K562 (cell line): Measurements from ENCODE around the gene DYNLL1. TPM values are rescaled to one million over a fixed set of nuclear protein-coding genes. Genes with fewer than 3 reads are reported as not detected.

ENCODE experiments used
- CBX8 ChIP-seq: fragments of 200-600 bp; sonication (generic); IDR thresholded peaks from 2 replicates; pipeline ENCODE4 v1.6.1; 2012; ENCODE audit warnings: borderline replicate concordance, mixed run types, low read depth, mild to moderate bottlenecking, moderate library complexity, mixed read lengths, low read length, control low read depth, inconsistent platforms; ENCODE audit not compliant: poor library complexity, severe bottlenecking; ENCODE audit errors: extremely low read depth
- CHD4 ChIP-seq: fragments of 200-600 bp; sonication (generic); IDR thresholded peaks from 3 replicates; pipeline ENCODE4 v1.6.1; 2012; ENCODE audit warnings: low read depth, mild to moderate bottlenecking, mixed read lengths, low read length, inconsistent platforms; ENCODE audit not compliant: insufficient read depth, insufficient replicate concordance, poor library complexity, severe bottlenecking
- DMBX1 ChIP-seq: fragments of 250-450 bp; sonication (Bioruptor Pico); IDR thresholded peaks from 2 replicates; pipeline ENCODE4 v1.8.0; 2022; ENCODE audit warnings: inconsistent platforms, mild to moderate bottlenecking, moderate library complexity, borderline replicate concordance
- GATA2 ChIP-seq: sonication (generic); formaldehyde crosslinking; IDR thresholded peaks from 2 replicates; pipeline ENCODE4 v1.4.0; 2020; ENCODE audit warnings: mild to moderate bottlenecking, missing genetic modification reagents
- HNRNPL ChIP-seq: fragments of 200-400 bp; formaldehyde crosslinking; IDR thresholded peaks from 2 replicates; pipeline ENCODE4 v1.6.1; 2017; ENCODE audit warnings: low read depth, mild to moderate bottlenecking, low read length
- NCOA6 ChIP-seq: fragments of 450-650 bp; IDR thresholded peaks from 2 replicates; pipeline ENCODE4 v1.6.1; 2017; ENCODE audit warnings: mild to moderate bottlenecking
- PHB ChIP-seq: fragments of 250-450 bp; sonication (Bioruptor Pico); IDR thresholded peaks from 2 replicates; pipeline ENCODE4 v1.5.0; 2021
- POLR2B ChIP-seq: fragments of 450-650 bp; IDR thresholded peaks from 2 replicates; pipeline ENCODE4 v1.6.1; 2018; ENCODE audit warnings: low read depth; ENCODE audit not compliant: partially characterized antibody
- RFX7 ChIP-seq: fragments of 250-450 bp; sonication (Bioruptor Pico); IDR thresholded peaks from 2 replicates; pipeline ENCODE4 v1.5.1; 2021; ENCODE audit warnings: mild to moderate bottlenecking
- SMARCB1 ChIP-seq: IDR thresholded peaks from 2 replicates; pipeline ENCODE4 v1.6.1; 2011; ENCODE audit warnings: improper control_type of control experiment, low read depth; ENCODE audit not compliant: insufficient read length
- SOX6 ChIP-seq: fragments of 450-650 bp; IDR thresholded peaks from 2 replicates; pipeline ENCODE4 v1.6.1; 2014; ENCODE audit warnings: mild to moderate bottlenecking
- ZC3H11A ChIP-seq: IDR thresholded peaks from 2 replicates; pipeline ENCODE4 v1.6.1; 2012; ENCODE audit warnings: low read depth, low read length, improper control_type of control experiment
- ZNF324 ChIP-seq: fragments of 250-450 bp; sonication (Bioruptor Pico); IDR thresholded peaks from 2 replicates; pipeline ENCODE4 v1.4.0; 2020; ENCODE audit warnings: mild to moderate bottlenecking
- ZNF551 ChIP-seq: fragments of 250-450 bp; sonication (Bioruptor Pico); IDR thresholded peaks from 2 replicates; pipeline ENCODE4 v1.5.0; 2021; ENCODE audit warnings: mild to moderate bottlenecking, moderate library complexity
- ZNF644 ChIP-seq: fragments of 200-800 bp; sonication (Bioruptor generic); IDR thresholded peaks from 2 replicates; pipeline ENCODE4 v1.6.1; 2016; ENCODE audit warnings: low read depth, missing genetic modification characterization, missing compliant biosample characterization
- ZNF707 ChIP-seq: fragments of 250-450 bp; sonication (Bioruptor Pico); conservative IDR thresholded peaks from 2 replicates; pipeline ENCODE4 v1.8.0; 2022; ENCODE audit warnings: inconsistent platforms, mild to moderate bottlenecking, moderate library complexity
- polyA plus RNA-seq, 8 experiments: library from polyadenylated mRNA; depleted of rRNA in 4 of 8; stranded (reverse) in 5 of 8; unstranded in 3 of 8; fragments of >200 nt; fragmentation: Nextera tagmentation in 2 of 8; fragmentation: Illumina TruSeq in 1 of 8; extraction: Ambion mirVana in 2 of 8; extraction: Trizol in 1 of 8; gene quantifications; 2 replicates each; pipeline versions ENCODE4 v1.2.1 to v1.2.3, GENCODE V29; 2011 to 2014; ENCODE audit warnings: inconsistent platforms in 1 of 8, missing spikeins in 1 of 8
- total RNA-seq, 7 experiments: library from RNA; depleted of rRNA in 6 of 7; stranded (reverse); fragments of >200 nt in 6 of 7; fragmentation: Illumina TruSeq in 2 of 7; extraction: Trizol in 2 of 7; gene quantifications; 2 replicates each; pipeline versions ENCODE4 v1.2.1 to v1.2.3, GENCODE V29; 2011 to 2021; ENCODE audit warnings: low replicate concordance in 1 of 7
- TF ChIP-seq, protein P1 (sequence below): sonication (generic); formaldehyde crosslinking; IDR thresholded peaks from 2 replicates; pipeline ENCODE4 v1.8.0; 2022; ENCODE audit warnings: mild to moderate bottlenecking, missing genetic modification reagents
- TF ChIP-seq, protein P2 (sequence below): fragments of 450-650 bp; IDR thresholded peaks from 2 replicates; pipeline ENCODE4 v1.6.1; 2016; ENCODE audit warnings: antibody characterized with exemption
- TF ChIP-seq, protein P3 (sequence below): fragments of 450-650 bp; conservative IDR thresholded peaks from 2 replicates; pipeline ENCODE4 v1.6.1; 2016; ENCODE audit warnings: missing genetic modification characterization, low read depth, mild to moderate bottlenecking, missing compliant biosample characterization, moderate library complexity
- TF ChIP-seq, protein P4 (sequence below): fragments of 450-650 bp; IDR thresholded peaks from 2 replicates; pipeline ENCODE4 v1.6.1; 2017; ENCODE audit warnings: antibody characterized with exemption

The DYNLL1 gene
- total and polyA plus RNA-seq, 9 of the 15 experiments (the other 6 are each of a cell fraction or from before 2014, with no cell fraction given), result 303 to 1,112 (median 468) TPM

DNA sequence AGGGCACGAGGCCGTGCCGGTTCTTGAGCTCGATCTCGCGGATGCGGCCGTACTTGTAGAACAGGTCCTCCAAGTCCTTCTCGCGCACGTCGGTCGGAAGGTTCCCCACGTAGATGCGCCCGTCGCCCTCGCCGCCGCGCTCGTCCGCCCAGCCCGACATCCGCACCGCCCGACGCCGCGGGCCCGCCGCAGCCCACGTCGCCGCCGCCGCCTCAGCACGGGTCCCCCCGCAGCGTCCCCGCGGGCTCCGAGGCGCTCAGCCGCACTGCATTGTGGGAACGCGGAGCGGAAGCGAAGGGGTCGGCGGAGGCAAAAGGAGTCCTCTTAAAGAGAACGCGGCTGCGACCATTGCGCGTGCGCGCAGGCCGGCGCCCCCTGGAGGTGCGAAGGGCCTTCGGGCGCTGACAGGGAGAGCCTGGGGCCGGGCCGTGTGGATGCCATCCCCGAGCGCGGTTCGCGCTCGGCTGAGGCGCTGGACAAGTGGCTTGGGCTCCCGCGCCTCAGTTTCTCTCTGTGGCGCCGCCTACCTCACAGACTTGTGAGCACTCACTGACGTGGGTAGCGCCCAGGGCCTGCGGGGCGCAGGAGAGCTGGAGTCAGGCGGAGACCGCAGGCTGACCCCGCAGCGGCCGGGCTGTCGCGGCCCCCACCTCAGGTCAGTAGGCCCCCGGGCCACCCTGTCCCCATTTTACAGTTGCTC lies 26.3 kb upstream of the DYNLL1 start, which contains the start of gene SRSF9 (continued):
- TF ChIP-seq, protein P1, sequence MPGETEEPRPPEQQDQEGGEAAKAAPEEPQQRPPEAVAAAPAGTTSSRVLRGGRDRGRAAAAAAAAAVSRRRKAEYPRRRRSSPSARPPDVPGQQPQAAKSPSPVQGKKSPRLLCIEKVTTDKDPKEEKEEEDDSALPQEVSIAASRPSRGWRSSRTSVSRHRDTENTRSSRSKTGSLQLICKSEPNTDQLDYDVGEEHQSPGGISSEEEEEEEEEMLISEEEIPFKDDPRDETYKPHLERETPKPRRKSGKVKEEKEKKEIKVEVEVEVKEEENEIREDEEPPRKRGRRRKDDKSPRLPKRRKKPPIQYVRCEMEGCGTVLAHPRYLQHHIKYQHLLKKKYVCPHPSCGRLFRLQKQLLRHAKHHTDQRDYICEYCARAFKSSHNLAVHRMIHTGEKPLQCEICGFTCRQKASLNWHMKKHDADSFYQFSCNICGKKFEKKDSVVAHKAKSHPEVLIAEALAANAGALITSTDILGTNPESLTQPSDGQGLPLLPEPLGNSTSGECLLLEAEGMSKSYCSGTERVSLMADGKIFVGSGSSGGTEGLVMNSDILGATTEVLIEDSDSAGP (CRISPR knock-in tag), result peak; percentile 93
- TF ChIP-seq ZNF324 (CRISPR knock-in tag) (no peak), PHB (CRISPR knock-in tag) (peak; percentile 51; the same call in 1 of the 2 replicates), SMARCB1 (no peak), HNRNPL (peak; percentile 60; the same call in 1 of the 2 replicates), RFX7 (CRISPR knock-in tag) (no peak), GATA2 (no peak), ZNF644 (tag) (no peak), ZNF551 (CRISPR knock-in tag) (no peak), ZC3H11A (no peak), CBX8 (no peak), POLR2B (peak; percentile 77), SOX6 (peak; percentile 55; the same call in 1 of the 2 replicates), ZNF707 (CRISPR knock-in tag) (no peak), NCOA6 (no peak), CHD4 (no peak), DMBX1 (CRISPR knock-in tag) (peak; percentile 46; the same call in 1 of the 2 replicates)
- TF ChIP-seq, protein P2, sequence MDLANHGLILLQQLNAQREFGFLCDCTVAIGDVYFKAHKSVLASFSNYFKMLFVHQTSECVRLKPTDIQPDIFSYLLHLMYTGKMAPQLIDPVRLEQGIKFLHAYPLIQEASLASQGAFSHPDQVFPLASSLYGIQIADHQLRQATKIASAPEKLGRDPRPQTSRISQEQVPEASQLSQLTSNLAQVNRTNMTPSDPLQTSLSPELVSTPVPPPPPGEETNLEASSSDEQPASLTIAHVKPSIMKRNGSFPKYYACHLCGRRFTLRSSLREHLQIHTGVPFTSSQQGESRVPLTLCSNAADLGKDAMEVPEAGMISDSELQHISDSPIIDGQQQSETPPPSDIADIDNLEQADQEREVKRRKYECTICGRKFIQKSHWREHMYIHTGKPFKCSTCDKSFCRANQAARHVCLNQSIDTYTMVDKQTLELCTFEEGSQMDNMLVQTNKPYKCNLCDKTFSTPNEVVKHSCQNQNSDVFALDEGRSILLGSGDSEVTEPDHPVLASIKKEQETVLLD, result peak; percentile 83
- TF ChIP-seq, protein P3, sequence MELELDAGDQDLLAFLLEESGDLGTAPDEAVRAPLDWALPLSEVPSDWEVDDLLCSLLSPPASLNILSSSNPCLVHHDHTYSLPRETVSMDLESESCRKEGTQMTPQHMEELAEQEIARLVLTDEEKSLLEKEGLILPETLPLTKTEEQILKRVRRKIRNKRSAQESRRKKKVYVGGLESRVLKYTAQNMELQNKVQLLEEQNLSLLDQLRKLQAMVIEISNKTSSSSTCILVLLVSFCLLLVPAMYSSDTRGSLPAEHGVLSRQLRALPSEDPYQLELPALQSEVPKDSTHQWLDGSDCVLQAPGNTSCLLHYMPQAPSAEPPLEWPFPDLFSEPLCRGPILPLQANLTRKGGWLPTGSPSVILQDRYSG, result 0 out of 2 replicates have a peak, but pooled peaks have one; percentile 39
- TF ChIP-seq, protein P4, sequence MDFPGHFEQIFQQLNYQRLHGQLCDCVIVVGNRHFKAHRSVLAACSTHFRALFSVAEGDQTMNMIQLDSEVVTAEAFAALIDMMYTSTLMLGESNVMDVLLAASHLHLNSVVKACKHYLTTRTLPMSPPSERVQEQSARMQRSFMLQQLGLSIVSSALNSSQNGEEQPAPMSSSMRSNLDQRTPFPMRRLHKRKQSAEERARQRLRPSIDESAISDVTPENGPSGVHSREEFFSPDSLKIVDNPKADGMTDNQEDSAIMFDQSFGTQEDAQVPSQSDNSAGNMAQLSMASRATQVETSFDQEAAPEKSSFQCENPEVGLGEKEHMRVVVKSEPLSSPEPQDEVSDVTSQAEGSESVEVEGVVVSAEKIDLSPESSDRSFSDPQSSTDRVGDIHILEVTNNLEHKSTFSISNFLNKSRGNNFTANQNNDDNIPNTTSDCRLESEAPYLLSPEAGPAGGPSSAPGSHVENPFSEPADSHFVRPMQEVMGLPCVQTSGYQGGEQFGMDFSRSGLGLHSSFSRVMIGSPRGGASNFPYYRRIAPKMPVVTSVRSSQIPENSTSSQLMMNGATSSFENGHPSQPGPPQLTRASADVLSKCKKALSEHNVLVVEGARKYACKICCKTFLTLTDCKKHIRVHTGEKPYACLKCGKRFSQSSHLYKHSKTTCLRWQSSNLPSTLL, result no peak
